ENCODE data around the gene UTF1. TPM values are rescaled to one million over a fixed set of nuclear protein-coding genes. Genes with fewer than 3 reads are reported as not detected.

The UTF1 gene
- total and polyA plus RNA-seq, 2 experiments from 2014 or later: 12.2 to 51.4 TPM

DNA sequence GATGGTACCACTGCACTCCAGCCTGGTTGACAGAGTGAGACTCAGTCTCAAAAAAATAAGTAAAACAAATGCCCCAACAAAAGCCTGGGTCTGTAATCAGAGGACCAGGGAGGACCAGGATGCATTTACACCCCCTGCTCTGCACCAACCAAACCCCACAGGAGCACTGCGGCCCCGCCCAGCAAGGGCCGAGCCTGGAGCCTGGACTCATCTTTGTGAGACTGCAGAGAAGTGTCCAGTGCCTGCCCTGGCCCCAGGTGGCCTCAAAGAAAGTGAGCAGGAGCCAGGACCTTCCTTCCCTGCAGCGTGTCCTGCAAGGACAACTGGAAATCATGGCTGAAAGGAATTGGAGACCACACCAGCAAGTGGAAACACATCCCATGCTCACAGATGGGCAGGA, 38.4 kb upstream of the UTF1 start:
- Histone ChIP-seq H2AFZ (no peak overlapping the region), H3K4me3 (no peak overlapping the region), H3K79me2 (replicated peaks; ENCODE audit: insufficient read depth) (no peaks in the 10 kb centered on the region), H4K20me1 (replicated peaks; ENCODE audit: insufficient read depth) (no peaks in the 10 kb centered on the region), H3K36me3 (ENCODE audit: insufficient read depth) (no peaks in the 10 kb centered on the region), H3K4me1 (ENCODE audit: insufficient read depth) (no peaks in the 10 kb centered on the region), H3K4me2 (no peak overlapping the region), H3K27ac (ENCODE audit: low read depth) (no peak overlapping the region), H3K9me2 (ENCODE audit: insufficient read depth) (no peaks in the 10 kb centered on the region), H3F3A (replicated peaks; ENCODE audit: low read depth) (no peaks in the 10 kb centered on the region), H3K27me3 (ENCODE audit: insufficient read depth) (no peaks in the 10 kb centered on the region)
- Mint-ChIP-seq H3K9me3 (peaks cover 29% of the 10 kb centered on the region), H3K27ac (no peak overlapping the region), H3K4me1 (no peaks in the 10 kb centered on the region), H3K4me3 (no peak overlapping the region), H3K27me3 (ENCODE audit: insufficient read depth, low read depth, poor library complexity) (peaks cover 4% of the 10 kb centered on the region), H3K36me3 (ENCODE audit: low read depth) (peaks cover 22% of the 10 kb centered on the region; the same call in 2 of the 3 replicates)
- ATAC-seq: no peak
- TF ChIP-seq, protein P1, sequence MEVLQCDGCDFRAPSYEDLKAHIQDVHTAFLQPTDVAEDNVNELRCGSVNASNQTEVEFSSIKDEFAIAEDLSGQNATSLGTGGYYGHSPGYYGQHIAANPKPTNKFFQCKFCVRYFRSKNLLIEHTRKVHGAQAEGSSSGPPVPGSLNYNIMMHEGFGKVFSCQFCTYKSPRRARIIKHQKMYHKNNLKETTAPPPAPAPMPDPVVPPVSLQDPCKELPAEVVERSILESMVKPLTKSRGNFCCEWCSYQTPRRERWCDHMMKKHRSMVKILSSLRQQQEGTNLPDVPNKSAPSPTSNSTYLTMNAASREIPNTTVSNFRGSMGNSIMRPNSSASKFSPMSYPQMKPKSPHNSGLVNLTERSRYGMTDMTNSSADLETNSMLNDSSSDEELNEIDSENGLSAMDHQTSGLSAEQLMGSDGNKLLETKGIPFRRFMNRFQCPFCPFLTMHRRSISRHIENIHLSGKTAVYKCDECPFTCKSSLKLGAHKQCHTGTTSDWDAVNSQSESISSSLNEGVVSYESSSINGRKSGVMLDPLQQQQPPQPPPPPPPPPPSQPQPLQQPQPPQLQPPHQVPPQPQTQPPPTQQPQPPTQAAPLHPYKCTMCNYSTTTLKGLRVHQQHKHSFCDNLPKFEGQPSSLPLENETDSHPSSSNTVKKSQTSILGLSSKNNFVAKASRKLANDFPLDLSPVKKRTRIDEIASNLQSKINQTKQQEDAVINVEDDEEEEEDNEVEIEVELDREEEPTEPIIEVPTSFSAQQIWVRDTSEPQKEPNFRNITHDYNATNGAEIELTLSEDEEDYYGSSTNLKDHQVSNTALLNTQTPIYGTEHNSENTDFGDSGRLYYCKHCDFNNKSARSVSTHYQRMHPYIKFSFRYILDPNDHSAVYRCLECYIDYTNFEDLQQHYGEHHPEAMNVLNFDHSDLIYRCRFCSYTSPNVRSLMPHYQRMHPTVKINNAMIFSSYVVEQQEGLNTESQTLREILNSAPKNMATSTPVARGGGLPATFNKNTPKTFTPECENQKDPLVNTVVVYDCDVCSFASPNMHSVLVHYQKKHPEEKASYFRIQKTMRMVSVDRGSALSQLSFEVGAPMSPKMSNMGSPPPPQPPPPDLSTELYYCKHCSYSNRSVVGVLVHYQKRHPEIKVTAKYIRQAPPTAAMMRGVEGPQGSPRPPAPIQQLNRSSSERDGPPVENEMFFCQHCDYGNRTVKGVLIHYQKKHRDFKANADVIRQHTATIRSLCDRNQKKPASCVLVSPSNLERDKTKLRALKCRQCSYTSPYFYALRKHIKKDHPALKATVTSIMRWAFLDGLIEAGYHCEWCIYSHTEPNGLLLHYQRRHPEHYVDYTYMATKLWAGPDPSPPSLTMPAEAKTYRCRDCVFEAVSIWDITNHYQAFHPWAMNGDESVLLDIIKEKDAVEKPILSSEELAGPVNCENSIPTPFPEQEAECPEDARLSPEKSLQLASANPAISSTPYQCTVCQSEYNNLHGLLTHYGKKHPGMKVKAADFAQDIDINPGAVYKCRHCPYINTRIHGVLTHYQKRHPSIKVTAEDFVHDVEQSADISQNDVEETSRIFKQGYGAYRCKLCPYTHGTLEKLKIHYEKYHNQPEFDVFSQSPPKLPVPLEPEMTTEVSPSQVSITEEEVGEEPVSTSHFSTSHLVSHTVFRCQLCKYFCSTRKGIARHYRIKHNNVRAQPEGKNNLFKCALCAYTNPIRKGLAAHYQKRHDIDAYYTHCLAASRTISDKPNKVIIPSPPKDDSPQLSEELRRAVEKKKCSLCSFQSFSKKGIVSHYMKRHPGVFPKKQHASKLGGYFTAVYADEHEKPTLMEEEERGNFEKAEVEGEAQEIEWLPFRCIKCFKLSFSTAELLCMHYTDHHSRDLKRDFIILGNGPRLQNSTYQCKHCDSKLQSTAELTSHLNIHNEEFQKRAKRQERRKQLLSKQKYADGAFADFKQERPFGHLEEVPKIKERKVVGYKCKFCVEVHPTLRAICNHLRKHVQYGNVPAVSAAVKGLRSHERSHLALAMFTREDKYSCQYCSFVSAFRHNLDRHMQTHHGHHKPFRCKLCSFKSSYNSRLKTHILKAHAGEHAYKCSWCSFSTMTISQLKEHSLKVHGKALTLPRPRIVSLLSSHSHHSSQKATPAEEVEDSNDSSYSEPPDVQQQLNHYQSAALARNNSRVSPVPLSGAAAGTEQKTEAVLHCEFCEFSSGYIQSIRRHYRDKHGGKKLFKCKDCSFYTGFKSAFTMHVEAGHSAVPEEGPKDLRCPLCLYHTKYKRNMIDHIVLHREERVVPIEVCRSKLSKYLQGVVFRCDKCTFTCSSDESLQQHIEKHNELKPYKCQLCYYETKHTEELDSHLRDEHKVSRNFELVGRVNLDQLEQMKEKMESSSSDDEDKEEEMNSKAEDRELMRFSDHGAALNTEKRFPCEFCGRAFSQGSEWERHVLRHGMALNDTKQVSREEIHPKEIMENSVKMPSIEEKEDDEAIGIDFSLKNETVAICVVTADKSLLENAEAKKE (CRISPR knock-in tag; IDR thresholded peaks at IDR 0.05): no peak
- TF ChIP-seq, protein P2, sequence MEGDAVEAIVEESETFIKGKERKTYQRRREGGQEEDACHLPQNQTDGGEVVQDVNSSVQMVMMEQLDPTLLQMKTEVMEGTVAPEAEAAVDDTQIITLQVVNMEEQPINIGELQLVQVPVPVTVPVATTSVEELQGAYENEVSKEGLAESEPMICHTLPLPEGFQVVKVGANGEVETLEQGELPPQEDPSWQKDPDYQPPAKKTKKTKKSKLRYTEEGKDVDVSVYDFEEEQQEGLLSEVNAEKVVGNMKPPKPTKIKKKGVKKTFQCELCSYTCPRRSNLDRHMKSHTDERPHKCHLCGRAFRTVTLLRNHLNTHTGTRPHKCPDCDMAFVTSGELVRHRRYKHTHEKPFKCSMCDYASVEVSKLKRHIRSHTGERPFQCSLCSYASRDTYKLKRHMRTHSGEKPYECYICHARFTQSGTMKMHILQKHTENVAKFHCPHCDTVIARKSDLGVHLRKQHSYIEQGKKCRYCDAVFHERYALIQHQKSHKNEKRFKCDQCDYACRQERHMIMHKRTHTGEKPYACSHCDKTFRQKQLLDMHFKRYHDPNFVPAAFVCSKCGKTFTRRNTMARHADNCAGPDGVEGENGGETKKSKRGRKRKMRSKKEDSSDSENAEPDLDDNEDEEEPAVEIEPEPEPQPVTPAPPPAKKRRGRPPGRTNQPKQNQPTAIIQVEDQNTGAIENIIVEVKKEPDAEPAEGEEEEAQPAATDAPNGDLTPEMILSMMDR (conservative IDR thresholded peaks at IDR 0.05; ENCODE audit: low read depth in 2 of 2): no peak
- TF ChIP-seq CREB1 (CRISPR knock-in tag; IDR thresholded peaks at IDR 0.05; ENCODE audit: low read depth) (no peak), EZH2 (IDR thresholded peaks at IDR 0.05; ENCODE audit: low read depth, unreplicated experiment) (no peak), STAT1 (IDR thresholded peaks at IDR 0.05; ENCODE audit: unreplicated experiment) (no peak), POLR2AphosphoS5 (IDR thresholded peaks at IDR 0.05; ENCODE audit: low read depth) (no peak), JUNB (IDR thresholded peaks at IDR 0.05; ENCODE audit: unreplicated experiment) (no peak), EZH2phosphoT487 (IDR thresholded peaks at IDR 0.05; ENCODE audit: unreplicated experiment) (no peak), ZNF331 (CRISPR knock-in tag; IDR thresholded peaks at IDR 0.05; ENCODE audit: low read depth) (no peak)
- DNase-seq (ENCODE audit: low spot score): no peak

All from GM23338 (cell line).